ENCODE results near the gene CLDN6.

- TF ChIP-seq CTCF (conservative IDR thresholded peaks at IDR 0.05; ENCODE audit: low read depth, low read length): no peak
- TF ChIP-seq EZH2 (IDR thresholded peaks at IDR 0.05; ENCODE audit: low read length, unreplicated experiment): no peak
These were observed 13.2 kb downstream of the CLDN6 start for GRCh38 chr16:3004781-3005284.

Measured in PC-3 (cell line).